ENCODE data around the gene APLP1.
"Not testable (repeated sequence)": the region's sequence is repeated elsewhere in the genome, so short reads cannot be mapped to it uniquely, and the experiment has no call there.

Gene APLP1

DNA sequence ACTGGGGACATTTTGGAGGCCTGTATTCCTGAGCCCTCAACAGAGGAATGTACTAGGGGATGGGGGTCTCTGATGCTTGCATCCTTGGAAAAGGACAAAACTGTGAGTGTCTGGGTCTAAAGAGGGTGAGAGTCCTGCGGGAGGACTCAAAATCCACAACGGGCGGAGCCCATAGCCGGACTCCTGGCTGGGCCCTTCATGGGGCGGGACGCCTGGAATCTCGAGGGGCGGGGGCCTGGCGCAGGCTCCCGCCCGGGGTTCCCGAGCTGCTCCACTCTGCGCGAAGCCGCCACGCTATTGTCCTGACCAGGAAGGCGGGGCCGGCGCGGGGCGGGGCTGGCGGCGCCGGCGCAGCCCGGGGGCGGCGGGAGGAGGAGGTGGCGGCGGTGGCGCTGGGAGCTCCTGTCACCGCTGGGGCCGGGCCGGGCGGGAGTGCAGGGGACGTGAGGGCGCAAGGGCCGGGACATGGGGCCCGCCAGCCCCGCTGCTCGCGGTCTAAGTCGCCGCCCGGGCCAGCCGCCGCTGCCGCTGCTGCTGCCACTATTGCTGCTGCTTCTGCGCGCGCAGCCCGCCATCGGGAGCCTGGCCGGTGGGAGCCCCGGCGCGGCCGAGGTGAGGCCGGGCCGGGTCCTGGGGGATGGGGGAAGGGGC is at the start of gene APLP1:
TSS of gene APLP1 (plus strand) at position 403 of the 651 bp plus-strand sequence. CDS start at position 466, 63 bp downstream.
- no peak for FAIRE-seq

DNA sequence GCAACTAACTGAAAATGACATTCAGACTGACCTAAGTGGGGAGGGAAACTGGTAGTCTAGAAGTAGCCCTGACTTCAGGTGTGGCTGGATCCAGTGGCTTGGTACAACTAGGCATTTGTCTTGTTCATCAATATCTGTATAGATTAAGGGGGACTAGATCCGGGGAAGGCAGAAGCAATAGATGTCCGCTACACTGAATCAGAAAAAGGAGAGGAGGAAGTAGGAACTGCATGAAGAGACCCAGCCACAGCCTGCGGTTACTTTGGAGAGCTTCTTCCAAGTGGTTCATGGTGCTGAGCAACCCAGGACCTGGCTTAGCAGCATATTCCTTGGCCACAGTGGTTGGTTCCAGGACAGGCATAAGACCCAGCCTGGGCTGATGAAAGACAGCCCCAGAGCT is 45.8 kb upstream of the APLP1 start:
- no peak for FAIRE-seq

DNA sequence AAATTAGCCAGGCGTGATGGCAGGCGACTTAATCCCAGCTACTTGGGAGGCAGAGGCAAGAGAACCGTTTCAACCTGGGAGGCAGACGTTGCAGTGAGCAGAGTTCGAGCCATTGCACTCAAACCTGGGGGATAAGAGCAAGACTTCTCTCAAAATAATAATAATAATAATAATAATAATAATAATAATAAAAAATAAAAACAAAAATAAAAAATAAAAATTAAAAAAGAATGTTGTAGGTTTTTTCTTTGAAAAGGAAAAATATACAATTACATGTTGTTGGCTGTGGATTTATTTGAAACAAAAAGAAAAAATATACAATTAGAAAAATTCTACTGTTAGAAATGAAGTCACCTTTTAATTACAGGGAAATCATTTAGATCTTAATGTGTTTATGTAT is 44.2 kb upstream of the APLP1 start:
- FAIRE-seq: no peak

DNA sequence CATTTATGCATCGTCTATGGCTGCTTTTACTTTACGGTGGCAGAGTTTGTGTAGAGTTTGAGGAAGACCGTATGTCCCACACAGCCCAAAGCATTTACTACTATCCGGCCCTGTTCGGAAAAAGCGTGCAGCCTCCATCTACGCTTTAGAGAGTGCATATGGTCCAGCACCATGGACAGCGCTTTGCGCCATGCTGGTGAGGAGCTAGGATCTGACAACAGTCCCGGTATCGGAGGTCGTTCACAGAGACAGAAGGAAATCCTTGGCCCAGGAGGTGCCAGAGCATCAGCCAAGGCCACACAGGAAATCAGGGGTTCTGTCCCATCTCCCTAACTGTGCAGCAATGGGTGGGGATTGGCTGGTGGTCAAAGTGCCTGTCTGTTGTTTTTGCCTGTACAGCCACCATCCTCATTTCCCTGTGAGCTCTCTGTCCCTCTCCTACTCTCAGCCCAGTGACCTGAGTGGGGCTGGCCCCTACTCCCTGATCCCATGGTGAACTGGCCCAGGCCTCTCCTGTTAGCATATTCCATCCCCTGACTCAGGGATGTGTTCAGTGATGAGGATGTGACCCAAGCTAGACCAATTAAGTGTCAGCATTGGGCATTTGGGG is 39.6 kb upstream of the APLP1 start:
- no peak for FAIRE-seq

DNA sequence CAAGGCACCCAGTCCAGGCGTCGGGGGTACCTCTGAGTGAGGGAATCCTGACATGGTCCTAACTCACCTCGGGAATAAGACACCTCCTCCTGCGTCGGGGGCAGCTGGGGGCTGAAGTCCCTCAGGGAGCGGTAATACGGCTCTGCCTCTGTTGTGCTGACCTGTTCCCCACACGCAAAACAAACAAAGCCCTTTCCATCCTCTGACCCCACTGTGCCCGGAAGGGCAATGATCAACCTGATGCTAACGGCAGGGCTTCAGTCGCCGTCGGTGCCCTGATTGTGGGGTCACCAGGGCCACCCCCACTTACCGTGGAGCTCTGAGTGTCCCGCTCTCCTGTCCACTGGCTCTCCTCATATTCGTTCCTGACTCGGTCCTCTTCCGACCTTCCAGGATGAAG is 37.4 kb upstream of the APLP1 start:
- FAIRE-seq: no peak

GRCh38 chr19:35832054-35832453 is 36.3 kb upstream of the APLP1 start:
- no peak for FAIRE-seq

DNA sequence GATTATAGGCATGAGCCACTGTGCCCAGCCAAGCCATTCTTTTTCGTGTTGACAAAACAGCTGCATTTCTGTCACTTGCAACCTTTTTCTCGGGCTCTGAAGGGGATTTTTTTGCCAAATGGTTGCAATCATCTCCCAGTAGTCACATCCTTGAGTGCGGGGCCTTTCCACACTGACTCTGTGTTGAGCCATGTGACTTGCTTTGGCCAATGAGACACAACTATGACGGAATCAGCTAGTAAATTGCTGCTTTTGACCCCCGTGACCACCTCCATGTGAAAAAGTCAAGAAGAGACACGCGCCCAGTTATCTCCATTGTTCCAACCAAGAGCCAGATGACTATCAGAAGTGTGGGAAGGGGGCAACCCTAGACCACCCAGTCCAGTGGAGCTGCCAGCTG is 34.4 kb upstream of the APLP1 start:
- no peak for FAIRE-seq

- FAIRE-seq: not testable (repeated sequence)
Observed at GRCh38 chr19:35836096-35836495, 32.3 kb upstream of the APLP1 start.

DNA sequence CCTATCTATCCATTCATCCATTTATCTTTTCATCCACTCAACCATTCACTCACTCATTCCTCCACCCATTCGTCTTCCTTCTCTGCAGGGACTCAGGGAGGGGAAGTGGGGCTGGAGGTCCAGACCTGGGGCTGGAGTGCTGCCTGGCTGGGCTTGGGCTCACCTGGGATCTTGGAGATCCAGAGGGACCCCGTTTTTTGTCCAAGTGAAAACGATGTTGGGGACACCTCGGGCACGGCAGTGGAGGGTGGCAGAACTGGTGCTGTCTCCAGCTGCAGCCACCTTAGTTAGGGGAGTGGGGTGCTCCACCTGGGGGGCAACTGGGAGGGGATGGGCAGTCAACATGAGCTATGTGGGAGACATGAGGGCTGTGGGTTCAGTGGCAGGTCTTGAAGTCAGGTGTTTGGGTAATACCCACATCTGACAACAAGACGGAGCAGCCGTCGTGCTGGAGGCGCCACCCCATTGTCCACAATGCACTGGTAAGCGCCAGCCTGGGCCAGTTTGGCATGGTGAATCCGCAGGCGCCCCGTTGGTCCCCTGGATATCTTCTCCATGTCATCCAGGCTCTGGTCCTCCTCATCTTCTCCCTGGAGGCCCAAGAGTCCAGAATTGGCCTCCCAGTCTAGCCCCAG is 26.3 kb upstream of the APLP1 start:
- FAIRE-seq: no peak

DNA sequence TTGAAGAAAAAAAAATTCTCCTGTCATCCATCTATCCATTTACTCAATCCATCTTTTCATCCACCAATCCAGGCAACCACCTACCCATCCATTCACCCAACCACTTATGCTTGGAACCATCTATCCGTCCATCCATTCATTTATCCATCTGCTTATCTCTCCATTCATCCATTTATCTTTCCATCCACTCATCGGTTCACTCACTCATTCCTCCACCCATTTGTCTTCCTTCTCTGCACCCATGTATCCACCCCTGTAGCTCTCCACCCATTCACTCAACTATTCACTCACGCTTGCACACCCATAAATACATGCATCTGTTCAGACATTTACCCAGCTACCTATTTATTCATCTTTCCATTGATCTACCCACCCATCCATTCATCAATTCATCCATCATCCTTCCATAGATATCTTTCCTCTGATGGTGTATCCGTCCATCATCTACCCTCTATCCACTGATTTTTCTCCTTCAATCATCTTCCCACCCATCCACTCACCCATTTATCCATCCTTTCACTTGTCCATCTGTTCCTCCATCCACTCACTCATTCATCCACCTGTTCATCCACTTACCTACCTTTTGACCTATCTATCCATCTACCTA is 25.6 kb upstream of the APLP1 start:
- no peak for FAIRE-seq

DNA sequence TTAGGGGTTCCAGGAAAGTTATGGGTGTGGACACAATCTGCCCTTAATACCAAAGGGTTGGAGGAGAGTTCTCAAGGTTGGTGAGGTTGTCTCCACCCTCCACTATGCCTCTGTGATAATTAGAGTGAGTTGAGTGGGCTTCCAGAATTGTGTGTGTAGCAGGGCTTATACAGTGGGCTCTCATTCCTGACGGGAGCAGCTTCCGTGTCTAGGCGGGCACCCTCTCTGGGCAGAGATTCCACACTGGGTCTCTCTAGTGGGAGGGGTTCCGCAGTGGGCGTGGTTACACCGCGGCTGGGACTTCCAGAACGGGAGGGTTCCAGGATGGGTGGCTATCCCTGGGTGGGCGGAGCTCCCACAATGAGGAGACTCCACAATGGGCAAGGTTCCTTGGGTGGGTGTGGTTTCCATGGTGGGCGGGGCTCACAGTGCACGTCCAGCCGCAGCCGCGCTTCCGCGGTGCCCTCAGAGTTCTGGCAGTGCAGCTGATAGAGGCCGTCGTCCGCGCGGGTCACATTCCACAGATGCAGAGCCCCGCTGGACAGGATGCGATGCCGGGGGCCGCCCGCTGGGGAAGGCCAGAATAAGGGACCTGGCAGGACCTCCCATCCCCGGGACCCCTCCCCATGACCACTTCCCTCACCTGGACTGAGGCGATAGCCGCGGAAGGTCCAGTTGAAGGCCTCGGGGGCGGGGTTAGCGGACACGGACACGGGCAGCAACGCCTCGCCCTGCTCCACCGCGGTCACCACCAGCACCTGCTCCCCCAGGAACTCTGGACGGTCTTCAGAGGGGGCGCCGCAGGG is 24.5 kb upstream of the APLP1 start:
- FAIRE-seq: no peak

GRCh38 chr19:35844482-35845214 is 23.7 kb upstream of the APLP1 start:
- FAIRE-seq: no peak

DNA sequence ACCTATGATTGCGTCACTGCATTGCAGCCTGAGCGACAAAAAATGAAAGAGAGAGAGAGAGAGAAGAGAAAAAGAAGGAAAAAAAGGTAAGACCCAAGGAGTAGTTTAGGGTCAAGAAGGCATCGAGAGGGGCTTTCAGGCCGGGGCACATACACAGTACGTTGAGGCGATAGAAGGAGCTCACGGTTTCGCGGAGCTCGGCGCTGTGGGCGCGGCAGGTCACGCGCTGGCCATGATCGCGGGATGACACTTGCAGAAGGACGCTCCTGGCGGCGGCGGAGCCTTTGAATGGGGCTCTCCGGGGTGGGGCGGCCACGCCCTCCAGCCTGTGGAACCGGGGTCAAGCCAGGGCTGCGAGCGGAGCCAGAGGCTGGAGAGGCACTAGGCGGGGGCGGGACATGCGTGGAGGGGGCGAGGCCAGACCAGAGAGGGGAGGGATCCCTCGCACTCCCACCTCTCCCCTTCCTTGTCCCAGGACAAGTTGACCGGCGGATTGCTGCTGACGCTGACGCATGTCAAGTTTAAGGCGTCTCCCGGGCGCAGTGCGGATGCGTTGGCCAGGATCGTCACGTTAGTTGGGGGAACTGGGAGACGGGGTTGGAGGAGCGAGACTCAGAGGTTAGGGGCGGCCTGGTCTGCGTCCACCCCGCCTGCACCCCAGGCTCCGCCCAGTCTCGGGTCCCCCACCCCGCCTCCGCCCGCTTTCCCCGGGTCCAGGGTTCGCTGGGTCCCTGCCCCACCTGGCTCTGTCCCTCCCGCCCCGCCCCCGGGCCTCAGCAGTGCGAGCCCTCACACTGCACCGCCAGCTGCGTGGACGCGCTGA is 22.9 kb upstream of the APLP1 start:
- FAIRE-seq: no peak

DNA sequence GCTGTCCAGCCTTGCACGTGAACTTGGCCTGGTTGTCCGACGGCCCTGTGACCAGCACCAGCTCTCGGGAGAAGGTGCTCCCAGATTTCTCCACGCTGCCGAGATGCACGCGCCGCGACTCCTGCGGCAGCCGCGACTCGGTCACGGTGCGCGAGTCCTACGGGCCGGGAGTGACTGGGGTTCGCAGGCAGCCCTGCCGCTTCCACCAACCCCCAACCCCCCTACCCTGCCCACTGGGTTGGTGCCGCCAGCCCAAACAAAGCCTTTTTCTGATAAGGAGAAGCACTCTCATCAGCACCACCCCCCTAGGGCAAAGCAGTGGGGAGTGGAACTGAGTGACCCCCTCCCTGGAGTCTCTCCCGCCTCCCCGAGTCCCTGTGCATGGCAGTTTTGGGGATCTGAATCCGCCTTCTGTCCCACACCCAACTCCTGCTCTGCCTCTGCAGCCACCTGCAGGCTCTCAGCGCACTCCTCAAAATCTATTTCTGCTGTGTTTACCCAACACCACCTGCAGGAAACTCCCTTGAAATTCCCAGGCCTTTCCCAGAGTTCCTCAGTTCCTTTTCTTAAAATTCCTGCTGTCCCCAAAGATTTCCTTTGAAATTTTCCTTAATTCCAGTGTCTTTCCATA is 22.2 kb upstream of the APLP1 start:
- no peak for FAIRE-seq

DNA sequence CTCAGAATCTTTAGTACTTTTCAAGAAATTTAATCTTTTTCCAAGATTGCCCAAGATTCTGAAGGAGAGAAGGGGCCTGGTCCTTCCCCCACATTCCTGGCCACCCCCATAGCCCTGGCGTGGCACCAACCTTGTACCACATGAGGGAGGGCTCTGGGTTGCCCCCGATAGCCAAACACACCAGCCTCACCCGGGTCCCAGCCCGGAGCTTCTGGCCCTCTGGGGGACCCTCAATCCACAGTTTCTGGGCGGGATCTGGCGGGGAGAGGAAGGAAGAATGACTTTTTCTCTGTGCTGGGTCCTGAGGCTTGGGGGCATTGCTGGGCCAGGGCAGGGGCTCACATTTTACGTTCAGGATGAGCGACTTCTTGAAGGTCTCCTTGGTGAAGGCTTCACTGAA is 20.5 kb upstream of the APLP1 start:
- FAIRE-seq: no peak

- FAIRE-seq: no peak
Observed at GRCh38 chr19:35848486-35848885, 19.9 kb upstream of the APLP1 start.

GRCh38 chr19:35848919-35849505 is 19.4 kb upstream of the APLP1 start:
- FAIRE-seq: no peak

DNA sequence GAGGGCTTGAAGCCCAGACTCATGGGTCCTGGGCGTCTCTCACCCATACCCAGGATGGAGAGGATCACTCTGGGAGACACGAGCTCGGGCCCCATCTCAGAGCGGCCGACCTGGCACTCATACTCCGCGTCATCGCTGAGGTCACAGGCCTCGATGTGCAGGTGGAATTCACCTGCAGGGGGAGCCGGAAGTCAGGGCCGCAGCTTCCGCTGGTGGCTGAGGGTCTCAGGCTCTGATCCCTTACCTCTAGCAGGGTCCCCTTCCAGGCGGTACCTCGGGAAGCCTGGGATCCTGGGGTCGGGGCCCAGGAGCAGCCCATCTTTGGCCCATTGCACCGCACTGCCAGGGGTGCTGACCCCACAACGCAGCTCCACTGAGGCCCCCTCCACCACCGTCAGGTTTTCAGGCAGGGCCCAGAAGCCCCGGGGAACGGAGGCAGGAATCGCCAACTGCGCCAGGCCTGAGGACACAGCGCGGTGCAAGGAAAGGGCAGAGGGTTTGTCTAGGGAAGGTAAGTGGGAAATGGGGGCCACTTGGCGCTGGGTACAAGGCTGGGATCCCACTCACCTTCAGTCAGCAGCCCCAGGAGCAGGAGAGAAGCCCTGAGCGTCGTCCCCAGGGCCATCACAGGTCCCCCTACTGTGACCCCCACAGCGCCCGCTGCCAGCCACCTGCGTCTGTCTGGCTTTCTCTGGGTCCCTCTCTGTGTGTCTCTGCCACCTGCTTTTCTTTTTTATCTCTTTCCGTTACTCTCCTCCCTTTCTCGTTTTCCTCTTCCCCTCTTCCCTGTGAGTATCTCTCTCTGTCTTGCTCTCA is 17.0 kb upstream of the APLP1 start:
- FAIRE-seq: no peak

DNA sequence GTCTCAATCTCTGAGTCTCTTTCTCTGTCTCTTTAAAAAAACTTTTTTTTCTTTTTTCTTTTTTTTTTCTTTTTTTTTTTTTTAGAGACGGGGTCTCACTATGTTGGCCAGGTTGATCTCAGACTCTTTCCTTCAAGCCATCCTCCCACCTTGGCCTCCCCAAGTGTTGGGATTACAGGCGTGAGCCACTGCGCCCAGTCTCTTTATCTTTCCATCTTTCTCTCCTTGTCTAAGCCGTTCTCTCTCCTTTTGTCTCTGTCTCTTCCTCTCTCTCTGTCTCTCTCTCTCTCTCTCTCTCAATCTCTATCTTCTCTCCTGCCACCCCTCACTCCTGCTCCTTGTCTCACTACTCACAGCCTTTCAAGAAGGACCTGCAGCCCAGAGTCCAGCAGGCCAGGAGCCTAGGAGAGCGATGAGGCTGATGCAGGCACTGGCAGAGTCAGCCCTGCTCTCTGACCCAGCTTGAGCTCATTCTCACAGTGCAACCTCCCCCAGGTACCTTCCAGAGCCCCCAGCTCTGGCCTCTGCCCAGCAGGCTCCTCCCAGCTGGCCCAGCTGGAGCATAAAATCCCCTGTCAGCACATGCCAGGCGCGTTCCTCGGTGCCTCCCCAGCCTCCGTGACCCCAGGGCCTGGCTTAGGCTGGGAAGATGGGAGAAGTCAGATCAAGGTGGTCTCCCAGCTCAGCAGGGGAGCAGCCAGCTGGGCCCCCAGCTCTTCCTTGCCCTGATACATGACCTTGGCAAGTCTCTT is 16.2 kb upstream of the APLP1 start, which contains the start of gene NPHS1:
TSS of gene NPHS1 (minus strand) at position 476 of the 752 bp plus-strand sequence. CDS start 667 bp downstream, outside the sequence.
- FAIRE-seq: no peak

Data from TTC549 (cell line).